Neural progenitor cell (in vitro differentiated cells): Measurements from ENCODE around the gene ZNG1A.

Experiments
- CTCF ChIP-seq: fragments of 200-600 bp; sonication (generic); IDR thresholded peaks from 2 replicates; pipeline ENCODE4 v1.5.1; 2017; ENCODE audit warnings: antibody characterized with exemption, mild to moderate bottlenecking
- EZH2 ChIP-seq: fragments of 200-600 bp; sonication (generic); IDR thresholded peaks from 2 replicates; pipeline ENCODE4 v1.6.1; 2017; ENCODE audit warnings: antibody characterized with exemption, mild to moderate bottlenecking, moderate library complexity

- no peak for TF ChIP-seq CTCF
- no peak for TF ChIP-seq EZH2
Observed at GRCh38 chr9:209143-209758, 30.4 kb upstream of the ZNG1A start.
